Panc1 (cell line): Measurements from ENCODE around the gene NCAM1.

Experiments
- POLR2AphosphoS5 ChIP-seq: IDR thresholded peaks from 2 replicates; pipeline ENCODE4 v1.6.1; 2012; ENCODE audit warnings: mild to moderate bottlenecking, low read depth, low read length, moderate library complexity
- SIN3A ChIP-seq: IDR thresholded peaks from 2 replicates; pipeline ENCODE4 v1.6.1; 2012; ENCODE audit warnings: low read depth, mild to moderate bottlenecking, low read length, moderate library complexity, borderline replicate concordance; ENCODE audit not compliant: insufficient read depth
- TF ChIP-seq, protein P1 (sequence below): fragments of 450-650 bp; IDR thresholded peaks from 2 replicates; pipeline ENCODE4 v1.5.1; 2017; ENCODE audit warnings: mild to moderate bottlenecking
- TF ChIP-seq, protein P2 (sequence below), 2 experiments: IDR thresholded peaks; 2 replicates each; pipeline ENCODE4 v1.6.1; 2011 to 2012; ENCODE audit warnings: low read depth in 2 of 2, control low read depth in 1 of 2, low read length in 1 of 2, mild to moderate bottlenecking in 1 of 2, moderate library complexity in 1 of 2; ENCODE audit not compliant: insufficient read depth in 1 of 2

DNA sequence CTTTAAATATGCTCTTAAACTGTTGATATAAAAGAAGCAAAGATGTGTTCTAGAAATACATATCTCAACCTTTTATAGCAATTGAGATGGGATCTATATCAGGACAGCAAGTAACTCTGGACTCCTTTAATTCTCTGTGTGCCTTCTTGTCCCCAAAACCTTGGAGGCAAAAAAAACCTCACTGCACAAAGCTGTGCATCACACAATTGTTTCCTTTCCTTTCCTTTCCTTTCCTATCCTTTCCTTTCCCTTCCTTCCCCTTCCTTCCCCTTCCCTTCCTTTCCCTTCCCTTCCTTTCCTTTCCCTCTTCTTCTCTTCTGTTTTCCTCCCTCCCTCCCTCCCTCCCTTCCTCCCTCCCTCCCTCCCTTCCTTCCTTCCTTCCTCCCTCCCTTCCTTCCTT, 343.7 kb downstream of the NCAM1 start:
- TF ChIP-seq, protein P1, sequence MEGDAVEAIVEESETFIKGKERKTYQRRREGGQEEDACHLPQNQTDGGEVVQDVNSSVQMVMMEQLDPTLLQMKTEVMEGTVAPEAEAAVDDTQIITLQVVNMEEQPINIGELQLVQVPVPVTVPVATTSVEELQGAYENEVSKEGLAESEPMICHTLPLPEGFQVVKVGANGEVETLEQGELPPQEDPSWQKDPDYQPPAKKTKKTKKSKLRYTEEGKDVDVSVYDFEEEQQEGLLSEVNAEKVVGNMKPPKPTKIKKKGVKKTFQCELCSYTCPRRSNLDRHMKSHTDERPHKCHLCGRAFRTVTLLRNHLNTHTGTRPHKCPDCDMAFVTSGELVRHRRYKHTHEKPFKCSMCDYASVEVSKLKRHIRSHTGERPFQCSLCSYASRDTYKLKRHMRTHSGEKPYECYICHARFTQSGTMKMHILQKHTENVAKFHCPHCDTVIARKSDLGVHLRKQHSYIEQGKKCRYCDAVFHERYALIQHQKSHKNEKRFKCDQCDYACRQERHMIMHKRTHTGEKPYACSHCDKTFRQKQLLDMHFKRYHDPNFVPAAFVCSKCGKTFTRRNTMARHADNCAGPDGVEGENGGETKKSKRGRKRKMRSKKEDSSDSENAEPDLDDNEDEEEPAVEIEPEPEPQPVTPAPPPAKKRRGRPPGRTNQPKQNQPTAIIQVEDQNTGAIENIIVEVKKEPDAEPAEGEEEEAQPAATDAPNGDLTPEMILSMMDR, result no peak
- TF ChIP-seq, protein P2, sequence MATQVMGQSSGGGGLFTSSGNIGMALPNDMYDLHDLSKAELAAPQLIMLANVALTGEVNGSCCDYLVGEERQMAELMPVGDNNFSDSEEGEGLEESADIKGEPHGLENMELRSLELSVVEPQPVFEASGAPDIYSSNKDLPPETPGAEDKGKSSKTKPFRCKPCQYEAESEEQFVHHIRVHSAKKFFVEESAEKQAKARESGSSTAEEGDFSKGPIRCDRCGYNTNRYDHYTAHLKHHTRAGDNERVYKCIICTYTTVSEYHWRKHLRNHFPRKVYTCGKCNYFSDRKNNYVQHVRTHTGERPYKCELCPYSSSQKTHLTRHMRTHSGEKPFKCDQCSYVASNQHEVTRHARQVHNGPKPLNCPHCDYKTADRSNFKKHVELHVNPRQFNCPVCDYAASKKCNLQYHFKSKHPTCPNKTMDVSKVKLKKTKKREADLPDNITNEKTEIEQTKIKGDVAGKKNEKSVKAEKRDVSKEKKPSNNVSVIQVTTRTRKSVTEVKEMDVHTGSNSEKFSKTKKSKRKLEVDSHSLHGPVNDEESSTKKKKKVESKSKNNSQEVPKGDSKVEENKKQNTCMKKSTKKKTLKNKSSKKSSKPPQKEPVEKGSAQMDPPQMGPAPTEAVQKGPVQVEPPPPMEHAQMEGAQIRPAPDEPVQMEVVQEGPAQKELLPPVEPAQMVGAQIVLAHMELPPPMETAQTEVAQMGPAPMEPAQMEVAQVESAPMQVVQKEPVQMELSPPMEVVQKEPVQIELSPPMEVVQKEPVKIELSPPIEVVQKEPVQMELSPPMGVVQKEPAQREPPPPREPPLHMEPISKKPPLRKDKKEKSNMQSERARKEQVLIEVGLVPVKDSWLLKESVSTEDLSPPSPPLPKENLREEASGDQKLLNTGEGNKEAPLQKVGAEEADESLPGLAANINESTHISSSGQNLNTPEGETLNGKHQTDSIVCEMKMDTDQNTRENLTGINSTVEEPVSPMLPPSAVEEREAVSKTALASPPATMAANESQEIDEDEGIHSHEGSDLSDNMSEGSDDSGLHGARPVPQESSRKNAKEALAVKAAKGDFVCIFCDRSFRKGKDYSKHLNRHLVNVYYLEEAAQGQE (IDR thresholded peaks at IDR 0.05; ENCODE audit: insufficient read depth in 1 of 2, low read depth in 2 of 2, low read length in 1 of 2), result no peak
- no peak for TF ChIP-seq POLR2AphosphoS5
- TF ChIP-seq SIN3A, result no peak
